ENCODE data around the gene CPT2.
"Not testable (repeated sequence)": the region's sequence is repeated elsewhere in the genome, so short reads cannot be mapped to it uniquely, and the experiment has no call there.

The CPT2 gene

DNA sequence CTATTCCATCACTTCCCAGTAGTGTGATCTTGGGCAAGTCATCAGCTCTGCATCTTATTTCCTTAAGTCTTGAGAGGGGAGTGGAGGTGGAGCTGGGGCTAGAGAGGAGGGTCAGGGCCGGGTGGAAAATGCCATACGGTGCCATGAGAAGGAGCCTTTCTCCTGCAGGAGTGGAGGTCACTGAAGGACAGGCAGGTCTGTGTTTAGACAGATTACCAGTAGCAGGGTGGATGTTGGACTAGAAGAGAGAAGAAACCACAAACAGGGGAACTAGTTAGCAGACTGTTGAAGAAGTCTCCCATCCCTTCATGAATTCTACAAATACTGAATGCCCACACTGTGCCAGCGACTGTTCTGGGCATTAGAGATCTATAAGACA, 13.9 kb upstream of the CPT2 start:
- DNase-seq: no peak

DNA sequence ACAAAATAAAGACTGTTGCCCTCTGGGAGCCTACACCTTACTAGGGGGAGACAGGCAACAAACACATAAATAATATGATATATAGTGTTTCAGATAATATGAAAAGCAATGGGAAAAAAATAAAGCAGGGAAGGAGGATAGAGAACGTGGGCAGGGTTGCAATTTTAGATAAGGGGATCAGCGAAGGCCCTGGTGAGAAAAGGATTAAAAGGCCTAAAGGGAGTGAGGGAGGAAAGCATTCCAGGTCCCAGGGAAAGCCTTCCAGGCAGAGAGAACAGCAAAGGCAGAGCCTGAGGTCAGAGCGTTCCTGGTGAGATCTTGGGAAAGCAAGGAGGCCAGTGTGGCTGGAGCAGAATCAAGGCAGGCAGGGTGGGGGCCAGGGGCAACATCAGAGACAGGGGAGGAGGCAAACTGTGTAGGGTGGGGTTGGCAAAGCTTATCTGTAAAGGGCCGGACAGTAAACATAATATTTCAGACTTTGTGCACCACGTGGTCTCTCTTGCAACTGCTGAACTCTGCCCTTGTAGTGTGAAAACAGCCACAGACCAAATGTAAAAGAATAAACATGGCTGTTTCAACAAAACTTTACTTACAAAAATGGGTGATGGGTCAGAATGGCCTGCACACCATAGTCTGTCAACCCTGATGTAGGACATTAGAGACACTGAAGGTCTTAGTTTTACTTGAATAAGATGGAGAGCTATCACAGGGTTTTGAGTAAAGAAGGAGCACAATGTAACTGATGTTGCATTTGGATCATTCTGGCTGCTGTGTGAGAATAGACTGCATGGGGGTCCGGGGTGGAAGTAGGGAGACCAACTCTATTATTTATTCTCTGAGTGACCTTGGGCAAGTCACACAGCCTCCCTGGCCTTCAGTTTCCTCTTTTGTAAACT, 13.3 kb upstream of the CPT2 start:
- DNase-seq: no peak

DNA sequence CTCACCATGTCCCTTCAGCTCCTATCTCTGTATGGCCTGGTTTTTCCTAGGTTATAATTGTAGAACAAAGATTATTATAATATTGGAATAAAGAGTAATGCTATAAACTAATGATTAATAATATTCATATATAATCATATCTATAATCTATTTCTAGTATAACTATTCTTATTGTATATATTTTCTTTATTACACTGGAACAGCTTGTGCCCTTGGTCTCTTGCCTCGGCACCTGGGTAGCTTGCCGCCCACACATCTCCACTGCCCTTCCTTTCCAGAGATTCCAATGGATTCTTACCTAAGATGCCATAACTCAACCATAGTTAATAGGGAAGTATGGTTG, 10.7 kb upstream of the CPT2 start:
- not testable (repeated sequence) for DNase-seq

DNA sequence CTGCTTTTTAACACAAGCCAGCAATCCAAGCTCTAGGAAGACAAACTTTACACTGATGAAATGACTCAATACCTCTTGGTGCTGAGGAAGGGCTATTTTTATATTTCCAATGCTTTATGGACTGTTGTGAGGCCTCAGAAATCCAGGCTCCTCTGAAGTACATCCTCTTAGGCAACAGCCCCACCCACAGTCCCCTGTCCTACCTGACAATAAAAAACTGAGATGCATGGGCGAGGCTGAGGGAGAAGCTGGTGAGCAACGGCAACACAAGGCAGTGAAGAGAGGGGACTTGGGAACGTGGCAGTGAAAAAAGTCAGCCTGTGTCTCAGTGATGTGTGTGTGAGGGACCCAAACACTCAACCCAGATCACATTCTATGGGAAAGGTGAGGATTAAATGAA, 10.1 kb upstream of the CPT2 start:
- no peak for DNase-seq

DNA sequence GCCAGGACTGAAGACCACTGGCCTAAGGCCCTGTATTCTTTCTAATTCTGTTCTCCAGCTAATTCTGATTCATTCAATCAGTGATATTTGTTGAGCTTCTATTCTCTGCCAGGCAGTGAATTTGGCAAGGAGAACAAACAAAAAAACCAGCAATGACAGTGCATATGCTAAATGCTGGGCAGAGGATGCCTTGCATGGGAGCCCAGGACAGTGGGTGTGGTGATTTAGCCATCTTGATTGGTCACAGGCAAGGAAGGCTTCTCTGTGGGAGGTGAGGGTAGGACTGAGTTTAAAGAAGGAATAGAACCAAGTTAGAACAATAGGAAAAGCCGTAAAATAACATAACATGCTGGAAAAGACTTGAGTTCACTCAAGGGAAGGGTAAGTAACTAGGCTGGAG, 9.2 kb upstream of the CPT2 start:
- DNase-seq: no peak

DNA sequence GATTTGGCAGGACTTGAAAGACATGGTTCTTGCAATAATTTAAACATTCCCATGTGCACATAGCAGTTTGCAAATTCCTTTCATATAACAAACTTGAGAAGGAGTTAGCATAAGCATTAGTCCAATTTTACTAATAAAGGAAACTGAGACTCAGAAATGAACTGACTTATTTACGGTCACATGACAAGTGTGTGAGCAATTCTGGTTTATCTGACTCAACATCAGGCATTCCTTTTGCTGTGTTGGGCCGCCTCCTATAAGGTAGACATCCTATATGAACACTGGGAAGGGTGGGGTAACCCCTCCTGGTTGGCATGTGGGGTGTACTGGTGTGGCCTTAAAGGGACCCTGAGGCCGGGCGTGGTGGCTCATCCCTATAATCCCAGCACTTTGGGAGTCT, 8.5 kb upstream of the CPT2 start:
- DNase-seq: no peak

DNA sequence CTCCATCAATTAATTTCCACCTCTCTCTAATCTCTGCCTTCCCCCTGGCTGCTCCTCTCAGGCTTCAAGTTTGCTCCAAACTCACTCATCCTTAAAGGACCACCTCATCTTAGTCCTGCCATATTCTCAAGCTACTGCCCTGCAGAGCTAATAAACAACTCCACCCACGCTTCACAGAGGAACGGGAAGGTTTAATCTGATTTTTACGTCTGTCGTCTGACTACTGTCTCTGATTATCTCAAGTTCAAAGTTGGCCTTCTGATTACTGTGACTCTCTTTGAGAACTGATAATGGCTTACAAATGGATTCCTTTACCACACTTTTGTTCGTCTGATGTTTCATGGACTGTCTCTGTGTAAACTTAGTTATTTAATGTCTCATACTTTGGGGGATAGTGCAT, 7.6 kb upstream of the CPT2 start:
- no peak for DNase-seq

DNA sequence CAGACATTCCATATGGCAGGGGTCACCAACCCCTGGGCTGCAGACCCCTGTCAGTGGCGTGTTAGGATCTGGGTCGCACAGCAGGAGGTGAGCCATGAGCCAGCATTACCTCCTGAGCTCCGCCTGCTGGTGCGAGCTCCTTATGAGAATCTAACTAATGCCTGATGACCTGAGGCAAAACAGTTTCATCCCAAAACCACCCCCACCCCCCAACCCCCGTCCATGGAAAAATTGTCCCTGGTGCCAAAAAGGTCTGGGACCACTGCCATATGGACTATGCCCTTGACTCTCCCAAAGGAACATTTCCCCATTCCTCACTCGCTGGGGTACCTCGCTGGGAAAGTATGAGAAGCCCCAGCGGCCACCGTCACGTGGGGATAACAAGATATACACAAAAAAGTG, 6.4 kb upstream of the CPT2 start:
- DNase-seq: no peak

DNA sequence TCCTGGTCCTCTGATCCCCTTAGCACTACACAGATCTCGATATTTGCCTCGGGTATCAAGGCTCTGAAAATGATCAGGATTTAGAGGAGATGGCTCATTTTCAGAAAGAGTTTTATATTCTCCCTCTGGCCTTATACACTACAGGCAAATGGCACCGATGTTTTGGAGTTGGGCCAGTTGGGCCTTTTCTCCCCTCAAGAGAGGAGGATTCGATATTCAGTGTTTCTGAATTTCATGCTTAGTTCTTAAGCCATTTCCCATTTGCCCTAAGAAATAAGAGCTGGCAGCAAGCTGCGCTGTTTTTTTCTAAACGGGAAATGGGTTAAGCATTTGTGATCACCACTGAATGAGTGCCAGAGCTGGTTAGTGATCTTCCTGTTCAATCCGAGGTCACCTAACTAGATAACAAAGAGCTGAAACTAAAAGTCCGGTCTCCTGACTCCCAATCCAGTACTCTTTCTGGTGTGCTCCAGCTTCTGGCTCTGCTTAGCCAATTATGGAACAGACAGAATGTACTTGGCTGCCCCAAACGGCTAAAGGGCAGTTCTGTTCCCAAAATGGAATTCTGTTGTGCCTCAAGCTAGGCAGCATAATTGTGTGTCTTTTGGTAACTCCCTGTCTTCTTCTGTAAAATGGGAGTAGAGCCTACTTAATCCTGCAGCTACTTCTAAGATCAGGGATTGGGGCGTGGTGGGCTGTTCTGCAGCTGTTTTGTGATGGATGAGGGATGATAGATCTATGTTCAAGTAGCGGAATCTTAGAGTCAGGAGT, 1.2 kb upstream of the CPT2 start:
- no peak for DNase-seq

DNA sequence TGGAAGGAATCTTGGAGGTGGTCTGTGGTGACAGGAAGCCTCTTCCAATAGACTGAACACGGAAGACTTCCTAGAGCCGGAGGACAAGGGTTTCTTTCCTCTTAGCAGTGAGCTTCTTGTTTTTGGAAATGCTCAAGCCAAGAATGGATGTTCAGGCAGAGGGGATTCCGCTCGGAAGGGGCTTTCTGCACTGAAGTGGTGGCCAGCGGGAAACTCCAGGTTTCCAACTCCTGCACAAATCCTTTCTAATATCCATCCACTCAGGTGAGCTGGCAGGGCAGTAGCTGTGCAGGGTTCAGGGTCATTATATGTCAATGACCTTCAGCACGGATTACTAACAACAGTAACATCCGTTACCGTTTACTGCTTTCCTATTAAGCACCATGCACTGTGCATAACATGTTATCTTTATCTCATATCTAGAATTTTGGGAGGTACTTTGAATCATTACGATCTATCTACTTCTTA, 573 bp upstream of the CPT2 start:
- no peak for DNase-seq

DNA sequence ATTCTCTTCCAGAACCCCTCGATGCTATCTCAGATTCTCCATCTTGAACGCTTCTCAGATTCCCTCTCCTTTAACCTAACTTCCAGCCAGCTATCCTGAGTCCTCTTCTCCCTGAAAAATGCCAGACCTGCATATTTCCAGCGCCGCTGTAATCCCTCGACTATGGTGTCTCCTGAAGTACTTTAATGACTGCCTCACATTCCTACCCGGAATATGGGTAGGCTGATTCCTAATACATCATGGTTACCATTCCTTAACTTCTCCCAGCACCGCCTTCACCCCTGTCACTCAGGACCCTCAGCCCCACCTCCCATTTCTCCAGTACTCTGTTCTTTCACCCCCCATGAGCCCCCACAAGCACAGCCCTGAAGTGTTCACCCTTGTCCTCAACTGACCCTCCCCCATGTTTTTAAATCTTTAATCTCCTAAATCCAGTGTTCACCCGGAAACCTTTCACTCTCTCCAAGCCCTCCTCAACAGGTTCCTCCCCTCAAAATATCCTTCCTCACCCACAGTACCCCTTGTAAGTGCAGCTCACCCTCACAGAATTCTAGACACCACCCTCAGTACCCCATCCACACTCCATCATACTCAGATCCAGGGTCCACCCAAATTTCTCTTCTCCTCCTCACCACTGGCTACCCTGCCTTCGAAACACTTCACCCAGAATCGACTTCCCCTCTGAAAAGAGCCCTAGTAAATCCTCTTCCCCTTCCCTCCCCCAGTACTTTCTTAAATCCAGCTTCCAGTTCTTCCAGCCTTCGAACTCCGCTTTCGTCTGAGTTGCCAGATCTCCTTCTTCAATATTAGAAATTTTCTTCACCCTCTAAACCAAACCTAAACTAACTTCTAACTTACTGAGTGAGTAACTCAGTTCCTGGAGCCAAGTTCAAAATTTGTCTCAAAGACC, 922 bp downstream of the CPT2 start:
- no peak for DNase-seq

DNA sequence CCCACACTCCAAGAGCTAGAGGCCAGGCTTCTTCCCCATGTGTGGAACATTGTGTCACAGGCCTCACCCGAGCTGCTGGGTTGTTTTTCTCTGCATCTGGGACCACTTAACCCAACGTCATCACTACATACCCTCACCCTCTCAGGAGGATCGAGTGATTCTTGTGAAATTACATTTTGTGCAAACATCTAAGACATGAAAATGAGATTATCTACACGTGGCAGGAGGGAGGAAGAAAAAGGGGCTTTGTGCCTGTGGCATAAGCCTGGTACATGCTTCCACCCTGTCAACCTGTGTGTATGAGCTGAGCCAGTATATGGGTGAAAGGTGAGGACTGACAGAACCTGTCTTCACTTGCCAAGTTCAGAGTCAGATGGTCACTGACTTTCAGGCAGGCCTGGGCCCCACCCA, 1.6 kb downstream of the CPT2 start:
- DNase-seq: no peak

DNA sequence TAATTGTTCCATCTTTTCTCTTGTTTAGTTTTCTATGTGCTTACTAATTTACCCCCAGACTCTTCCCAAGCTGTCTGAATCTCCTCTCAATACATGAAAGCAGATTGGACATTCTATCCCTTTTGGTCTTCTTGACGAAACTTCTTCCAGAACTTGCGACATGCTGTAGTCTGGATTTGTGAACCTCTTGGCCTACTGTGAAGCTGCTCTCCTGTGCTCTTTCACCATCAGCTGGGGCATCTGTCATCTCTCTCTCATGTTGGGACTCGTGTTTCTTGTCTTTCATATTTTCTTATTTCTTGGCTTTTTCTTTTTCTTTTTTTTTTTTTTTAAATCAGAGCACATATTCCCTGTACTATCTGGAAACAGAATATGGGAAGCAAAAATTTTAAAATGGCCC, 6.8 kb downstream of the CPT2 start:
- DNase-seq: no peak

DNA sequence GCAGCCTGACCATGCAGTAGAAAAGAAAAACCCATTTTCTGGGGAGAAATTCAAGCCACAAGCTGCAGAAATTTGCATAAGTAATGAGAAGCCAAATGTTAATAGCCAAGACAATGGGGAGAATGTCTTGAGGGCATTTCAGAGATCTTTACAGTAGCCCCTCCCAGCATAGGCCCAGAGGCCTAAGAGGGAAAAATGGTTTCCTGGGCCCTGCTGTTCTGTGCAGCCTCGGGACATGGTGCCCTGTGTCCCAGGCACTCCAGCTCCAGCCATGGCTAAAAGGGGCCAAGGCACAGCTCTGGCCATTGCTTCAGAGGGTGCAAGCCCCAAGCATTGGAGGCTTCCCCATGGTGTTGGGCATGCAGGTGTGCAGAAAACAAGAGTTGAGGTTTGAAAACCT, 8.9 kb downstream of the CPT2 start:
- DNase-seq: not testable (repeated sequence)

DNA sequence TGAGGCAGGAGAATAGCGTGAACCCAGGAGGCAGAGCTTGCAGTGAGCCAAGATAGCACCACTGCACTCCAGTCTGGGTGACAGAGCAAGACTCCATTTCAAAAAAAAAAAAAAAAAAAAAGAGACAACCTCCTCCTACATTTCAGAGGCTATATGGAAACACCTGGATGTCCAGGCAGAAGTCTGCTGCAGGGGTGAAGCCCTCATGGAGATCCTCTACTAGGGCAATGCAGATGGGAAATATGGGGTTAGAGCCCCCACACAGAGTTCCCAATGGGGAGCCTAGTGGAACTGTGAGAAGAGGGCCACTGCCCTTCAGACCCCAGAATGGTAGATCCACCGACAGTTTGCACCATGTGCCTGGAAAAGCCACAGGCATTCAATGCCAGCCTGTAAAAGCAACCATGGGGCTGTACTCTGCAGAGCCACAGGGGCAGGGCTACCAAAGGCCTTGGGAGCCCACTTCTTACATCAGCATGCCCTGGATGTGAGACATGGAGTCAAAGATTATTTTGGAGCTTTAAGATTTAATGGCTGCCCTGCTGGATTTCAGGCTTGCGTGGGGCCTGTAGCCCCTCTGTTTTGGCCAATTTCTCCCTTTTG, 9.6 kb downstream of the CPT2 start:
- DNase-seq: not testable (repeated sequence)

DNA sequence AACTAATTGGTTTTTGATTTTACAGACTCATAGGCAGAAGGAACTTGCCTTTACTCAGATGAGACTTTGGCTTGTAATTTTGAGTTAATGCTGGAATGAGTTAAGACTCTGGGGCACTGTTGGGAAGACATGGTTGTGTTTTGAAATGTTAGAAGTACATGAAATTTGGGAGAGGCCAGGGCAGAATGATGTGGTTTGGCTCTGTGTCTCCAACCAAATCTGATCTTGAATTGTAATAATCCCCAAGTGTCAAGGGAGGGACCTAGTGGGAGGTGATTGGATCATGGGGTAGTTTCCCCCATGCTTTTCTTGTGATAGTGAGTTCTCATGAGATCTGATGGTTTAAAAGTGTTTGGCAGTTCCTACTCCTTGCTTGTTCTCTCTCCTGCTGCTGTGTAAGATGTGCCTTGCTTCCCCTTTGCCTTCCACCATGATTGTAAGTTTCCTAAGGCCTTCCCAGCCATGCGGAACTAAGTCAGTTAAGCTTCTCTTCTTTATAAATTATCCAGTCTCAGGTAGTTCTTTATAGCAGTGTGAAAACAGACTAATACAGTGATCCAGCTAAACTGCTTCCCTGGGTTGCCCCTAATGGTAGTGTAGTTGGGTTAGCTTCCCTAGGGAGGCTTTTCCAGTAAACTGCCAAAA, 10.2 kb downstream of the CPT2 start:
- DNase-seq: no peak

DNA sequence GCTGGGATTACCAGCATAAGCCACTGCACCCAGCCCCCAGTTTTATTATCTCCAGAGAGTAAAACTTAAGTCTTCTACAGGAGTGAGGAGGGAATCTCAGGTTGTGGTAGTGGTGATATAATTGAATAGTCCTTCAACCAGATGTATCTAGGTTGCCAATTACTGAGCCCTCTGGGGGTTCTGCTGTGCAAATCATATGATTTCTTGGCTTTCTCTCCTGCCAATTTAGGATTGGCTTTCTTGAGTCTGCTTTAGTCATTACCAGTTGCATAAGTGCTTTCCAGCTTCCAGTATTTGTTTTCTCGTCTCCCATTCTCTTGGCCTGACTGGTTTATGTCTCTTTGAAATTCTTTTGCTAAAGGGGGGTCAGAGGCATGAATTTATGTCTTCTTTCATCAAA, 11.1 kb downstream of the CPT2 start:
- DNase-seq: no peak

DNA sequence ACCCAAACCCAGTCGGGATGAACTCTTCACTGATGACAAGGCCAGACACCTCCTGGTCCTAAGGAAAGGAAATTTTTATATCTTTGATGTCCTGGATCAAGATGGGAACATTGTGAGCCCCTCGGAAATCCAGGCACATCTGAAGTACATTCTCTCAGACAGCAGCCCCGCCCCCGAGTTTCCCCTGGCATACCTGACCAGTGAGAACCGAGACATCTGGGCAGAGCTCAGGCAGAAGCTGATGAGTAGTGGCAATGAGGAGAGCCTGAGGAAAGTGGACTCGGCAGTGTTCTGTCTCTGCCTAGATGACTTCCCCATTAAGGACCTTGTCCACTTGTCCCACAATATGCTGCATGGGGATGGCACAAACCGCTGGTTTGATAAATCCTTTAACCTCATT, 13.7 kb downstream of the CPT2 start:
- no peak for DNase-seq

DNA sequence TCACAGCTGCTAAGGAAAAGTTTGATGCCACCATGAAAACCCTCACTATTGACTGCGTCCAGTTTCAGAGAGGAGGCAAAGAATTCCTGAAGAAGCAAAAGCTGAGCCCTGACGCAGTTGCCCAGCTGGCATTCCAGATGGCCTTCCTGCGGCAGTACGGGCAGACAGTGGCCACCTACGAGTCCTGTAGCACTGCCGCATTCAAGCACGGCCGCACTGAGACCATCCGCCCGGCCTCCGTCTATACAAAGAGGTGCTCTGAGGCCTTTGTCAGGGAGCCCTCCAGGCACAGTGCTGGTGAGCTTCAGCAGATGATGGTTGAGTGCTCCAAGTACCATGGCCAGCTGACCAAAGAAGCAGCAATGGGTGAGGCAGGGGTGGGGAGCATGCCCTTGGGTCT, 14.3 kb downstream of the CPT2 start:
- no peak for DNase-seq

DNA sequence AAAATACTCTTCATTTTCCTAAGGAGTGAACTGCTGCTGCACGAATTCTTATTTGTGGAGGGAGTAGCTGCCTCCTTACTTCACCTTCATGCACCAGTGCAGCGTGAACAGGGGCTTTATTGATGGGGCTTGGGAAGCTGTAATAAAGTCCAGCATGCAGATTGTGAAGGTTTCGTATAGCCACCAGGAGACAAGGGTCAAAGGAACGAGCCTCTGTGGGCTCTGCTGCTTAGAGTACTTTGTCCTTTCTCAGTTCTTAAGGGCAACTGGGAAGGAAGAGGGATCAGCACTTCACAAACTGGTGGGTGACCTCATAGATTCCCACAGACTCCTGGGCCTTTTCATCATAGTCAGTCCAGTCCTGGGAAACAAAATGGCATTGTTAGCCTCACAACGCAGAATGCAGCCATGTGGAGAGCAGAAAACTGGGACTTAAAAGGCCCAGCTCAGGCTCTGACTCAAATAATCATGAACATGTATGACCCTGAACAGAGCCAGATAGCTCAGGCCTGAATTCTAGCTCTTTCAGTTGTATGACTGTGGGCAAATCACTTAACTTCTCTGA, 17.8 kb downstream of the CPT2 start:
- DNase-seq: no peak

DNA sequence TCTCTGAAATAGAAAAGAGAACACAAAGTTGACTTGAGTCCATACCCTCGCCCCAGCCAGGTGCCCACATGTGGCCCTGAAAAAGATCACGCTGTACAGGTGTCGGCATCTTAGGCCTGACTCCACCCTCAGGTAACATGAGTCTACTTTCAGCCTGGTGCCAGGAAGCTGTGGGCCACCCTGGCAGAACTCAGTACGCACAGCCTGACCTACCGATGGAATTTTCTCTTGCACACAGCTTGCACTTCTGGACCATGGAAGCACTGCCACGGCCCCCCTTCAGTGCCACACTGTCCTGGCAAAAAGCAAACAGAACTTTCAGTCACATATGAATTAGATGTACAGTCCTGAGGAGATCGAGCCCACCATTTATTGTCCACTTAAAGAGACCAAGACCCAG, 21.6 kb downstream of the CPT2 start:
- no peak for DNase-seq

DNA sequence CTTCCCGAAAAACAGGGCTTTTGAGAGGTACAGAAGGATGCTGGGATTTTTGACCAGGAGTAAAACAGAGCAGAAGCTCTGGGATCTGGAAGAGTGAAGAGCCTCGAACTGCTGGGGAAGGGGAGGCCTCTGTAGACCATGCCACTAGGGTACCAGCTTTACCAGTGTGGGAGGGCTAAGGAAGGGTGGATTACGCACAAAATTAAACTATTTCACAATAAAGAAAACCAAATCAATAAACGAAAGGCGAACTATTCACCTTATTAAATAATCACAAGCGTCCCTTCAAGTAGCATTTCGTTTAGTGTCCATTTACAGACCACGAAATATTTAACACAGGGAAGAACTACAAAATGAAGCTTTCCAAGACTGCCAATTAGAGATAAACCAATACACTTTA, 23.1 kb downstream of the CPT2 start:
- DNase-seq: no peak
